GM04504 (cell line): Measurements from ENCODE around the gene HHAT.
"Not testable (repeated sequence)": the region's sequence is repeated elsewhere in the genome, so short reads cannot be mapped to it uniquely, and the experiment has no call there.

Source experiments
- DNase-seq: peaks from one replicate; pipeline ENCODE4 v3.0.0-alpha.2; 2012; ENCODE audit warnings: low read depth

The HHAT gene

DNA sequence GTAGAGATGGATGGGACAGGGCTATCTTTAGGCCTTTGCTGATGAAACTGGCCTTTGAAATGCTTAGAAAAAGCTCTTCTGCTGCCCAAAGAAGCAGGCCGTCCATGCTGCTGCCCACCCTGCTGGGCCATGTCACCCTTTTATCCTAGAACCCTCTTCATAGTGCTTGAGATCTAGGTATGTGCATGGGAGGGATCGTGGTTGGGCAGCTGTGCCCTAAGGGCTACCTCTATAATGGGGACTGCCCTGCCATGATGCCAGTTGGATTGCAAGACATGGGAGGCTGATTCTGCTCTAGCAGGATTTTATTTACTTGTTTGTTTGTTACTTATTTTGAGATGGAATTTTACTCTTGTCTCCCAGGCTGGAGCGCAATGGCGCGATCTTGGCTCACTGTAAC lies 69.0 kb downstream of the HHAT start:
- DNase-seq, result no peak

DNA sequence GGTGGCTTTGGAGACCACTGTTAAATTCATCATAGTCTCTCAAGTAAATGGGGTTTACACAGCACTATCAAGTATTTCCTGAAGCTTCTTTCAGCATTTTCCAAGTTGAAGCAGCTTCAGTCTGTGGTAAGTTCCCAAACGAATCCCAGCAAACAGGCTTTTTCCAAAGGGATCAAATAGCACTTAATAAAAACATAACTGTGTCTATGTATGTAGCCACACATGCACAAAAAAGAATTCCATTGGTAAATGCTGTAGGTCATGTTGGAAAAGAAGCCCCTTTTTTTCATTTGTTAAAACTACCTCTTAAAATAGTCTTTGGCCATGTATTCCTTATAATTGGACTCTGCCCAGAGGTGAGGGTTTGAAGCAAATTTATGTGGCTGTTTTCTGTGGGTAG lies 69.8 kb downstream of the HHAT start:
- DNase-seq, result no peak

DNA sequence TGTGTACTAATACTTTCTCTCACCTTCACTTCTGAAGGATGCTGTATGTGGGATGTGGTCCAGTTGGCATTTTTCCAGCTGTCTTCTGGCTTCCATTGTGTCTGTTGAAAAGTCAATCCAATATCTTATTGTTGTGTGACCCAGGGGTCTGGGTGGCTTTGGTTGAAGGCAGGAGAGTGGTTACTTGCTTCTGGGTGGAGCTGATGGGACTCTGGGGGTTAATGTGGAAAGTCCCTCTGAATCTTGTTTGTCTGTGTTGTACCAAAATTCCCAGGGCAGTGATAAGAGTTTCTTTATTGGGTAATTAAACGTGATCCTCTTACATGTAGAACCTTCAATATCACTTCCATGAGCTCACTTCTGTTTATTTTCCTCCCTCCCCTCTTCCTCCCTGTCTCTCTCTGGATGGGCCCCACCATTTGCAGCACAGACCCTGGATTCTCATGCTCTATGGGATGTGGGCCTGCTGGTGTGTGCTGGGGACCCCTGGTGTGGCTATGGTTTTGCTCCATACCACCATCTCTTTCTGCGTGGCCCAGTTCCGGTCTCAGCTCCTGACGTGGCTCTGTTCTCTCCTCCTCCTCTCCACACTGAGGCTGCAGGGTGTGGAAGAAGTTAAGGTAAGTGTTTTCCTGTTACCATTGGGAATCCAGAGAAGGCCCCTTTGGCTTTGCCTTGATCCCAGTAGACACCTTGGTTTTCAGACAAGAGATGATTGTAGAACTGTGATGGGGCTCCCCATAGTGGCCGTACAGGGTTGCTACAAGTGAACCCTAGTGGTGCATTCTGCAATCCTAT lies 71.5 kb downstream of the HHAT start:
- DNase-seq, result peak; percentile 38

DNA sequence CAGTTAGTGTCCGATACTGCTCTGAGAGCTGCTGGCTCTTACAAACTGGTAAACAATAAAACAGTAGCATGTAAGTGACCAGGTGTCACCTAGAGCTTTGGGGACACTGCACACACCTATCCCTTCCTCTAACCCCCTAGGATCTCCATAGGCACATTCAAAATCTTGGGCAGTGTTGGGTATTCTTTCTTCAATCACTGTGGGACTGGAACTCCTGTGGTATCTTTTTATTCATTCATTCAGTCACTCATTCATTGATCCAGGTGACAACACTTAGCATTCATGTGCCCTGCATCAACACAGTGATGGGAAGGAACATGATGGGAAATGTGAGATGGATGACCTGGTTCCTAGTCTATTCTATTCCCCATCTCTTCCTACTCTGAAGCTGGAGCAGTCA lies 73.9 kb downstream of the HHAT start:
- DNase-seq, result no peak

DNA sequence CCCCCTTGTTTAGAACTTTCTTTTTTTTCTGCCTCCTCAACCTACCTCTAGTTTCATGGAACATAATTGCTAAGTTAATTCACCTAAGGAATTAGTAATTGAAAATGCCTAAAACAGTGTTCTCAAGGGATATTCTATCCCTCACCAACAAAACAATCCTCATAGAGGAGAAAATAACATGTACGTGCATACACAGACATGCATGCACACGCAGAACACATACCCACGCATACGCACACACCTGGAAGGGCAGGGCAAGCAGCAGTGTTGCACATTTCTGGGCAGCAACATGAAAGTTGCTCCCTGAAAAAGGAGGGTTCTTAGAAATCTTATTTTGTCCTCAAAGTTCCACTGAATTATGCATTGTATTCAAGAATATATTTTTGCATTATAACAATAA lies 76.6 kb downstream of the HHAT start:
- DNase-seq, result no peak

DNA sequence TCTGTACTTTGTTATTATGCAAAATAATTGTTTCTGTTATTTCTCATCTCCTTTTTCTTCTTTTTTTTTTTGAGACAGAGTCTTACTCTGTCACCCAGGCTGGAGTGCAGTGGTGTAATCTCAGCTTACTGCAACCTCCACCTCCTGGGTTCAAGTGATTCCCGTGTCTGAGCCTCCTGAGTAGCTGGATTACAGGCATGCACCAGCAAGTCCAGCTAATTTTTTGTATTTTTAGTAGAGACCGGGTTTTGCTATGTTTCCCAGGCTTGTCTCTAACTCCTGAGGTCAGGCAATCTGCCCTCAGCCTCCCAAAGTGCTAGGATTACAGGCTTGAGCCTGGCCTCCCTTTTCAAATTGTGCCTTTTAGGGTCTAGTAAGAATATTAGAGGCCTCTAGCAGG lies 77.6 kb downstream of the HHAT start:
- DNase-seq, result not testable (repeated sequence)

DNA sequence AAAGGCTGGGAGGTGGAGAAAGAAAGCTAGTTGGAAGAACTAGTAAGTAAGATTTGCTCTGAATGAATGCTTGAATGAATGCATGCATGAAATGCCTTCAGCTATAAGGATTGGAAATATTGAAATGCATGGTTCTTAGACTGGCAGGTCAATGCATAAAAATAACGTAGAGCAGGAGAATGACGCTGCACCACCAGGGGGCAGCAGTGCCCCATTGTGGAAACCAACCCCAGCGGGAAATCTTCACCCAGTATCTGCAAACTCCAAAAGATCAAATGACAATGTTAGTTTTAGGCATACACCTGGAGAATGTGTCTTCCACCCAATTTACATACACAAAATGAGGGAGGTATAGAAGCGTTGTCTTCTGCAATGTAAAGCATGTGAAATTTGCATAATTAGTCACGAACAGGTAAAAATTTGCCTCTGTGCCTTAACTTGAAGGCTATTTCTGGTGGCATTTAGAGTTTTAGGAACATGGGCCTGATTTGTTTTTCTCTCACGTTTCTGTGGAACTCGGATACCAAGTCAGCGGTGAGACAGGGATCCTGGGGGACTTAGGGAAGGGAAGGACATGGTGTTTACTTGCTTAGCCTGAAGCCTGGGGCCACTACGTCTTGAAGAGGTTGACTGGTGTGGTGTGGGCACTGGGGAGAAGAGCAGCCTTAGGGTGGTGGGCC lies 78.6 kb downstream of the HHAT start:
- peak; percentile 28 for DNase-seq

DNA sequence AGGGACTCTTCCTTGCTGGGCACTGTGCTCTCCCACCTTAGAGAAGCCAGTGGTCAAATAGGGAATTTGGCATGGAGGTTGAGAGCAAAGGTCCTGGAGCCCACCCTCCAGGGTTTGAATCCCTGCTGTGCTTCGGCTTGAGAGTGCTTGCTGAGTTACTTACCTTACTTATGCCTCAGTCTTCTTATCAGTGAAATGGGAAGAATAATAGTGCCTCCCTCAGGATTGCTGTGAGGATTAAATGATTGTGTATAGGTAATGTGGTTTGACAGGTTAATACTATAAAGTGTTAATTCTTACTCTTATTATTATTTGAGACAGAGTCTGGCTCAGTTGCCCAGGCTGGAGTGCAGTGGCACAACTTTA lies 79.2 kb downstream of the HHAT start:
- DNase-seq, result no peak

DNA sequence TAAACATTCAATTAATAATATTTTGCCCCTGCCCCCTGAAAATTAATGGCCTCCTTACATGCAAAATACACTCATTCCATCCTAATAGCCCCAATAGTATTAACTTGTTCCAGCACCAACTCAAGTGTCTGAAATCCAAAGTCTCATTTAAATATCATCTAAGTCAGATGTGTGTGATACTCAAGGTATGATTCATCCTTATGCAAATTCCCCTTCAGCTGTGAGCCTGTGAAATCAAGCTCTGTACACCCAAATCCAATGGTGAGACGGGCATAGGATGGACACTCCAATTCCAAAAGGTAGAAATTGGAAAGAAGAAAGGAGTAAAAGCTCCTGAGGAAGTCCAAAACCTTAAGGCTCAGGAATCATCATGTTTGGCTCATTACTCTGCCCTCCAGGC lies 83.5 kb downstream of the HHAT start:
- DNase-seq, result no peak

DNA sequence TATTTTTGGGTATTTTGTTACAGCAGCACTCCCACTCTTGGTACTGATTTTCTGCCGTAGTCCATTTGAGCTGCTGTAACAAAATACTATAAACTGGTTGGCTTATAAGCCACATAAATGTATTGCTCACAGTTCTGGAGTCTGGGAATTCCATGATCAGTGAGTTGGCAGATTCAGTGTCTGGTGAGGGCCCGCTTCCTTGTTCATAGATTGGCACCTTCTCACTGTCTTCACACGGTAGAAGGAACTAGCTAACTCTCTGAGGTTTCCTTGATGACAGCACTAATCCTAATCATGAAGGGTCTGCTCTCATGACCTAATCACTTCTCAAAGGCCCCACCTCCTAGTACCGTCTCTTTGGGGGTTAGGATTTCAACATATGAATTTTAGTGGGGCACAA lies 85.2 kb downstream of the HHAT start:
- no peak for DNase-seq

DNA sequence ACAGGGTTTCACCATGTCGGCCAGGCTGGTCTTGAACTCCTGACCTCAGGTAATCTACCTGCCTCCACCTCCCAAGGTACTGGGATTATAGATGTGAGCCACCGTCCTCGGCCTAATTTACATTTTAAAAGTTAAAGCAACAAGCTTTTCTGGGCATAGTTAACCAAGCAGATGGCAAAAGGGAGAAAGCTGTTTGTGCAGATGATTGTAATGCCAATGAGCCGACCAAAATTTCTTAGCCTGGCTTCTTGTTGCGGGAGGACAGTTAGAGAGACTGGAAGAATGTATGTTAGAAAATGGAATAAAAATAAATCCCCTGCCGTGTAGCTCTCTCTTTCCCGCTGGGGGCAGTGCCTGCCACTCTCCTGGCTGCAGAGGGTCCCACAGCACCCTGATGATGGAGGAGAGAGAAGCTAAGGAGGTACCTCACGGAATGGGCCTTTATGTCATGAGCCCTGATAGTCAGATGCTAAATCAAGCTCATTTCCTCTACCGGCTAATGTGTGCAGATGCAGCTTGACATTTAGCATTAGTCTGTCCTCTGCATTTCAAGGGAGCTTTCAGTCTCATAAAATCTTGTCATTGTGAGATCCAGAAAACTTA lies 87.2 kb downstream of the HHAT start:
- no peak for DNase-seq

DNA sequence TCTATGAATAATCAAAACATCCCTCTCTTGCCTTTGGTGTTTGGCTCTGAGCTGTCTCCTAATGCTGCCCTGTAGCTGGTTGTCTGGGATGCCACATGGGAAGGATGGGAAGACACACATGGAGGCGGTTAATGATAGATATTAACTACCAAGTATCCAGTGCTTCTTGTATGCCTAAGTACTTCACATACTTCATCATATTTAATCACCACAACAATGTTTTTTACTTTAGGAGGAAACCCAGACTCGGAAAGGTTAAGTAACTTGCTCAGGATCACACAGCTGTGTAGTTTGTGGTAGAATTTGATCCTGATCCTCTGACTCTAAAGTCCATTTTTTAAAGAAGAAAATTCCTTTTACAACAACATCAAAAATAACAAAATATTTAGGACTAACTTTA lies 88.0 kb downstream of the HHAT start:
- no peak for DNase-seq

DNA sequence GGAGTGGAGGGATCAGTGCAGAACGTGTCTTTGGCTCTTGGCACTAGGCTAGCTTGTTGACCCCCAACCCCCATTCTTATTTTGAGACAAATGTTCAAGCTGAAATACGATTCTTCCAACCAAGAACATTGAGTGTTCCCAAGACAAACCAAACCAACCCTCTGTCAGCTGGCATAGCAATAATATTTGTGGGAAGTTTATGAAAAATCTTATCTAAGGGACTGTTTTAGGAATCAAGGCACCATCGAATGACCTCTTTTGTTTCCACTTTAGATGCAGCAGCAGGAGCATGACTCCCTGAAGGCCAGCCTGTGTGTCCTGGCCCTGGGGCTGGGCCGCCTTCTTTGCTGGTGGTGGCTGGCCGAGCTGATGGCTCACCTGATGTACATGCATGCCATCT lies 89.2 kb downstream of the HHAT start:
- DNase-seq, result no peak

DNA sequence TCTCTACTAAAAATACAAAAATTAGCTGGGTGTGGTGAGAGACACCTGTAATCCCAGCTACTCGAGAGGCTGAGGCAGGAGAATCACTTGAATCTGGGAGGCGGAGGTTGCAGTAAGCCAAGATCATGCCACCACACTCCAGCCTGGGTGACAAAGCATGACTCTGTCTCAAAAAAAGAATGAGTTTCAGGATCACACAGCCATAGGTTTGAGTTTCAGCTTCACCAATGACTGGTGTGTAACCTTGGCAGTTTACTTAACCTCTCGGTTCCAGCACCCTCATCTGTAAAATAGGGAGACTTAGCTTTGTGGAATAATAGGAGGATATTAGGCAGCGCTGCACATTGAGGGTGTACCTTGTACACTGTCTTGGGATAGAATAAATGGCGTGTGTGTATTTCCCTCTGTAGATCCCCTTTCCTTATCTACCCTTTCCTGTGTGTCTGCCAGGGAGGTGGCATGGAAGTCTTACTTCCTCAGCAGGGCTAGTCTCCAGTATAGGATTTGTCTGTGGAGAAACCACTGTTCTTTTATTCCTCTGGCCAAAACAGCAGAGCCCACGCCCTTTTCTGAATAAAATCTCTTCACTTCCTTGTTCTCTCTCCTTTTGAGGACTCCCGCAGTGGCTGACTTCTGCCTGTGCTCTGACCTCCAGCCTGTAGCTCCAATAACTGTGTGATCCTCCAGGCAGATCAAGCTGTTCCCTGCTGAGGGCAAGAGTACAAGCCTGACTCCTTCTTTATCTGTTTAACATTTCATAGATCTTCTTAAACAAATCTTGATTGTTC lies 90.4 kb downstream of the HHAT start:
- no peak for DNase-seq

DNA sequence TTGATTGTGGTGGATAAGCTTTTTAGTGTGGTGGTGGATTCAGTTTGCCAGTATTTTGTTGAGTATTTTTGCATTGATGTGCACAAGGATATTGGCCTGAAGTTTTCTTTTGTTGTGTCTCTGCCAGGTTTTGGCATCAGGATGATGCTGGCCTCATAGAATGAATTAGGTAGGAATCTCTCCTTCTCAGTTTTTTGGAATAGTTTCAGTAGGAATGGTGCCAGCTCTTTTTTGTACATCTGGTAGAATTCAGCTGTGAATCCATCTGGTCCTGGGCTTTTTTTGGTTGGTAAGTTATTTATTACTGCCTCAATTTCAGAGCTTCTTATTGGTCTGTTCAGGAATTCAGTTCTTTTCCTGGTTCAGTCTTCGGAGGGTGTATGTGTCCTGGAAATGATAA lies 98.0 kb downstream of the HHAT start:
- DNase-seq, result peak; percentile 6

DNA sequence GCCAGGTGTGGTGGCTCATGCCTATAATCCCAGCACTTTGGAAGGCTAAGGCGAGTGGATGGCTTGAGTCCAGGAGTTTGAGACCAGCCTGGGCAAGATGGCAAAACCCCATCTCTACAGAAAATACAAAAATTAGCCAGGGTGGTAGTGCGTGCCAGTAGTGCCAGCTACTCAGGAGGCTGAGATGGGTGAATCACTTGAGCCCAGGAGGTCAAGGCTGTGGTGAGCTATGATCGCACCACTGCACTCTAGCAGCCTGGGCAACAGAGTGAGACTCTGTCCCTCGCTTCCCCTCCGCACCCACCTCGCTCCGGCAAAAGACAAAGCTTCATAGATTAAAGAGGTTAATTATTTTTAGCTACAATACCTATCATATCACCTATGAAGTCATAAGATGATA lies 100.0 kb downstream of the HHAT start:
- no peak for DNase-seq

DNA sequence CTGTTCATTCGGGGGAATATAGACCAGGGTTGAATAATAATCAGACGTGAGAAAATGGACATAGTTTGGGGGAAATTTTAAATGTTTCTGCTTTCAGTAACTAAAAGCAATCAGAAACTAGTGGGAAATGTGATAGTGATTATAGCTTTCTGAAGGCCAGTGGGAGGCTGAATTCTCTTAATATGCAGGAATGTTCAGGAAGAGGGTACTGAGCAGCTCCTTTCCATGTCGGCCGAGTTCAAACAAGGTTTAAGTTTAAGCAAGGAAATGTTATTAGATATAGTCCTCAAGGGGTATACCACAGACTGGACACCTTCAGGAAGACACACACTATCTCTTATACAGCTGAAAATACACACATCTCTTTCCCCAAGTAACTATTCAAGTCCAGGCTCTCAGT lies 105.5 kb downstream of the HHAT start:
- no peak for DNase-seq

DNA sequence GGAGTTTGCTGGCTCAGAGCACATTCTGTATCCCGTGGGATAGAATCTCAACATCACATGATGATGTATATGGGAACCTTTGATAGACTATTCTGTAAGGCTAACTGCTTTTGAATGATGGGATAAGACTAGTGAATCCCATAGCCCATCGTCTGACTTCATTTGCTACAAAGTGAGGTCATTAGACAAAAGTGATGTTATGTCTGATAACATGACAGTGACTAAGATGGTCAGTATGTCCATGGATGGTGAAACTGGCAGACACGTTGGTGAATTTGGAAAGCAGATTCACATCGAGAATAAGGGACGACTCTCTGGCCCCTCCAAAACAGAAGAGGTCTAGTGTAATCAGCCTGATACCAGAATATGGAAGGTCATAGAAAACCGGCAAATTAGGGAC lies 108.4 kb downstream of the HHAT start:
- no peak for DNase-seq

DNA sequence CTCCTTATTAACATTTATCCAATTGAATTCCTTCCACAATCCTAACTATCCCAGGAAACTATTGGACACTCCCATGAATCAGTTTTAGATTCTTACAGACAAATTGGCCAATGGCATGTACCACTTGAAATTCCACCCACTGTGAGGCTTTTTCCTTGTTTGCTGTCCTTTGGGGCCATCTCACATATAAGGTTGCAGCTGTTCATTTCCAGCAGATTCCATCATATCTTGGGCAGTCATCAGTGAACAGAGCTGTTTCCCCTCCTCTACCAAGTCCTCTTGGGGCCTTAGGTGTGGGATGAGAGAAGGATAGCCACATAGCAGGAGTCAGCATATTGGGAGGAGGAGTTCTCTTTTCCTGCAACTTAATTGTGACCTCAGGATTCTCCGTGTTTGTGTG lies 109.1 kb downstream of the HHAT start:
- DNase-seq, result no peak

DNA sequence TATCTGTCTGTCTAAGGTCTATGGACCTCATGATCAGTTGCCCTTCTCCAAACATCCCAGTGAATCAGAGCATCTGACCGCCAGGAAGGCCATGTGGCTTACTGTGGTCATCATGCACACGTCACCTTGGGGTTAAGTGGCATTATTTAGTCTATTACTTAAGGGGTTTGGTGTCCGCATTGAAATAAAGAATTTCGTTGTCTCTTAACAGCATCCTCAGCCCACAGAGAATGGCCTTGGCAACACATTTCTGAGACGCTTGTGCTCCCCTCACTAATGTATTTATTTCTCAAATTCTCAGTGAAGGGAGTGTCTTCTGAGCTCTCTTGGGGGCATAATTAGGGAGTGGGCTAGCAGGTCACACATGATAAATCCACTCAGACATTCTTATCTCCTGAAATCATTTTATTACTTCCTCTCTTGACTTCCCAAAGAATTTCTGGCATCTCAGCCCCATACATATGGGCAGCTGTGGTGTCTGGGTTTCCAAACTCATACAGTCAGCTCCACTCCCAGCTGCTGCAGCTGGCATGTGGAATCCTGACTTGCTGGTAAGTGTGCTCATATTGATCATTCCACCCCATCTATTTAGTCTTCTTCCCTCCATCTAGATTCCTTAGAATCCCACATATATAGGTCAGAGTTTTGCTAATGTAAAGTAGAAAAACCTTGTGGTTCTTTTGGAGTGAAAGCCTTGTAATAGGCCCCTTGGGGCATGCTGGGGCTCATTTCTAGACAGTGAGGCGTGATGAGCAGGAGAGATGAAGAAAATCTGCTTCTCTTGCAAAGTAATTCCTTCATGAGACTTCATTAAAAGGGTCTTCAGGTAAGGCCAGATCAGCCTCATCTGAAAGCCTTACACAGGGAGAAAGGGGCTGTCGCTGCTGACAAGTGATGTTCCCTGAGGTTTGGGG lies 110.5 kb downstream of the HHAT start:
- peak; percentile 92 for DNase-seq

DNA sequence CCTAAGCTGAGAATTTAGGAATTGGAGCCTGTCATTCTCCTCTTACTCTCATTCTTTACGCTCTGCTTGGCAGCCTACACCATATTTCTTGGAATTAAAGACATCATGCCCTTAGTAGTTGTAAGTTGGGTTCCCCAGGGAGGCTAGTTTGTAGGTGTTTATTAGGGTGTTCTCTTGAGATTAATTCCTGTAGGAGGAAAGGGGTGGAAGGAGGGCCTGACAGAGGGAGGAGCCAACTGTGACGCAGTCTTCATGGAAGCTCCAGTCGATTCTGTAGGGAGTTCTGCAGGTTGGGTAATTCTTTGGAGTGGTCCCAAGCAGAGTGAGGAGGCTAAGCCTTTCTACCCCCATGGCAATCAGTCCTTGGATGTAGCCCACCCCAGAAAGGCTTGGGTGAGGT lies 111.4 kb downstream of the HHAT start:
- DNase-seq, result no peak

DNA sequence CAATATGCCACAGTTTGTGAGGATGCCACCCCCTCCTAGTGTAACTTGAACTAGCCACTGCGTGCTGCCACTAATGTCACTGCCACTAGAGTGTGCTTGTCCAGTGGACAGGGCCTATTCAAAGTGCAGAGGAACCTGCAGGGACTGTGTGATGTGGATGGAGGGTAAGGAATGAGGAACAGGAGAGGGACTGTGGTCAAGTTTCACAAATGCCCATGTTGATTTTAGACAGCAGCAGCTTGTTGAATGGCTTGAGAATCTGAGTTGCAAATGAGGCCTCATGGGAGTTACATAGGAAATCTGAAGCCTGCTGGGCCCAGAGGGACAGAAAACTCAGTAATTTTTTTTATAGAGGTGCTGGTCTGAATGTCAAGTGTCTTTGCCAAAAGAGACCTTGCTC lies 112.3 kb downstream of the HHAT start:
- DNase-seq, result no peak
